GM19025 (cell line): ENCODE measurements around the gene FAM20C.

Experiments
- ATAC-seq: cut with Tn5 transposase; IDR thresholded peaks from one replicate; pipeline ENCODE4 v1.9.1; 2021; ENCODE audit warnings: mild to moderate bottlenecking, low read depth, moderate library complexity; ENCODE audit not compliant: unreplicated experiment

Gene FAM20C

DNA sequence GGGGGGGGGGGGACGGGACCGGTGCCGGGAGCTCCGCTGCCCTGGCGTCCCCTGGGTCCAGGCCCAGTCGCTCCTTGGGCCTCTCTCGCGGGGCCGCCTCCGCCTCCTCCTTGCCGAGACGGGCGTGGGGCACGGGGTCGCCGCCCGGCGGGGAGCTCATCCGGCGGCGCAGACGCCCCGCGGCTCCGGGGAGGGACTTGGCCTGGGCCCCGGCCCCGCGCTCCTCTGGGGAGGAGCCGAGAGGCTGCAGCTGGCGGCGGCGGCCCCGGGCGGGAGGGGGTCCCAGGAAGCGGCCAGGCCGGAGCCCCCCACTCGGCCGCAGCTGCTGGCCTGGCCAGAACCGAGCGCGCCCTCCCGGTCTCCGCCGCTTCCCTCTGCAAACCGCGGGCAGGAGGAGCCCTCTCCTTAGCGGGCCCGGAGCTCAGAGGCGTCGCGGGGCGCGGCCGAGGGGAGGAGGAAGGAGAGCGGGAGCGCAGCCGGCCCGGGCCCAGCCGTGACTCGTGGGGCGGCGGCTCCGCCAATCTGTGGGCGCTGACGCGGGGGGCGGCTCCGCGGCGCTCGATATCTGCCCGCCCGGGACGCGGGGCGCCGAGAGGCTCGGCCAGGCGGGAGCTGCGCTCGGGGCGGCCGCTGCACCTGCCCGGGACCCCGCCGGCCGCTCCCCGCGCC lies at the start of gene FAM20C:
Gene FAM20C (plus strand): TSS at position 591 of the 669 bp plus-strand sequence. CDS start 629 bp downstream, outside the sequence.
- no peak for ATAC-seq

DNA sequence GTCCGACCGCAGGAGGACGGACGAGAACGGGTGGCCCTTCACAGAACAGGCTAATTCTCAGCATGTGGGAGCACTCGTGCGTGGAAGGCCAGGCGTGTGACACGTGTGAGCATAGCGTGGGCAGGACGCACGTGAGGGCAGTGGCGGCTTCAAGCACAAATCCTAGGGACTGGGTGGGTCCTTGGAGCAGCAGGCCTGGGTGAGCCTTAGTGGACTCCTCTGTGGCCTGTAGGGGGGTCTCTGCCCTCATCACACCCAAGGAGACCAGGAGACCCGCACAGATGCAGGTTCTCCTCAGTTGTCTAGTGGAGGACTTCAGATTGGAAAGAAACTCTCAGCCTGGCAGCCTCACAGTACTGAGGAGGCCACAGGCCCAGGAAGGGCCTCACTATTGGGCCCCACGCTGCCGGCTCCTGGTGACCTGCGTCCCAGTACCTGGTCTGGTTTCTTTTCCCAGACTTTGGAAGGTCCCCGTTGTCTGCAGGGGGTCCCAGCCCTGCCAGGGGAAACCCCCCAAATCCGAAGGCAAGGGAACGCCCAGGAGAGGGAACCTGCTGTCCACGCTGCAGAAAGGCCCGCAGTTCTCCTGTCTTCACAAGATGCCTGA lies 49.1 kb upstream of the FAM20C start:
- no peak for ATAC-seq

DNA sequence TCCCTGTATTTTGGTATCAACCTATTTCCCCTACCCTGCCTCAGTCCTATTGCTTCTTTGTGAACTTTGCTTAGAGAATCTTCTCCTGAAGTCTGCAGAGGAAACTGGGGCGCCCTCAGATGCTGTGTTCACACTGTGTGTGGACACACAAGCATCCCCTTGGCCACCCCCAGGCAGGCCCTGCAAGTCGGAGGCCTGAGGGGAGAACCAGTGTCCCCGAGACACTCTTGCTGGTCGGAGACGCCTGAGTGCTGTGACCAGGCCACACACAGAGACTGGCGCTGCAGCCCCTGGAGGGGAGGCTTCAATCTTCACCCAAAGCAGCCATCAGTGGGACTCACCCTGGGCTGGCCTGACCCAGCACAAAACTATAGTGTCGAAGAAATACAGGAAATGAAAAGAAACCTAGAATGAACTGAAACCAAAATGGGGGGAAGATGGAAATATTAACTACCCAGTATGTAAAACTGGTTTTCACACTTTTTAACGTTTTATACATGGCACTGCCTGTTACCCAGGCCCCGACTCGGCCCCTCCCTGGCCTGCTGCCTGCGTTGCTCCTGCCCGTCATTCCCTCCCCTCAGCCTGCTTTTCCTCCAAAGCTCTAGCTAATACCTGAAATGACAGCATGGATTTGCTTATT lies 48.4 kb upstream of the FAM20C start:
- no peak for ATAC-seq

DNA sequence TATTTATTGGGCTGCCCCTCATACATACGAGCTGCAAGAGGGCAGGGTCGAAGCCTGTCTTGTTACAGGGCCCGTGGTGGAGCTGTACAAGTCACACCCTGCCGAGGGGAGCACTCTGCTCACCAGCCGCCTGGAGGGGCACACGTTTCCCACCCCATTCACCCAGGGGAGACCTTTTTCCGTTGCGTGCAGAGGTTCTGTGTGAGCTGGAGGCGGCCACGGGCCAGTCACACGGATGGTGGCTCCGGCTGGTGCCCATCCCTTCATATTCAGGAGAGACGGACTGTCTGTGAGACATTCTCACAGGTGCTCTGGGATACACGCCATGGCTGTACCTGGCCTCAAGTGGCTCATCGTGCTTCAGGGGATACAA lies 47.9 kb upstream of the FAM20C start:
- no peak for ATAC-seq

DNA sequence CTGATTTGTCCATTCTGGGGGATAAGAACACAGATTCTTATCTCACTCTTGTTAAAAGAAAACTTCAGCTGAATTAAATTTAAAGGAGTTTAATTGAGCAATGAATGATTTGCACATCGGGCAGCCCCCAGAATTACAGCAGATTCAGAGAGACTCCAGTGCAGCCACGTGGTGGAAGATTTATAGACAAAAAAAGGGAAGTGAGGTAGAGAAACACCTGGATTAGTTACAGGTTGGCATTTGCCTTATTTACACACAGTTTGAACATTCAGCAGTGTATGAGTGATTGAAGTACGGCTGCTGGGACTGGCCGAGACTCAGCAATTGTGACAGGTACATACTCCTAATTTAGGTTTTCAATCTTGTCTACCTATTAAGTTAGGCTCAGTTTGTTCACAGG lies 46.5 kb upstream of the FAM20C start:
- no peak for ATAC-seq

DNA sequence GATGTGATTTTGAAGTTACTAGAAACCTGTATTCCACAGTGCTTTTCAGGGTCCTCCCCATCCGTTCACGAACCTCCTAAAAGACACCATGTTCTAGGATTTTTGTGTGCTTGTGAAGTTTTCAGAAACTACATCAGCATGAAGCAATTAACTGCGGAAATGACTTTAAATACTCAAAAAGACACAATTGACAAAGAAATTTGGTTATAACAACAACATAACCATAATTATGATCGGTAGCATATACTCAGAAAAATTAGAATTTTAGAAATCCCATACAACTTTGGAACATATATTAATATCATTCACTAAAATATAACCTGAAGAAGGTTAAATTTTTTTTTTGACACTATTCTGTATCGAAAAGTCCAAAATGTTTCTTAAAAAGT lies 43.8 kb upstream of the FAM20C start:
- ATAC-seq = no peak

DNA sequence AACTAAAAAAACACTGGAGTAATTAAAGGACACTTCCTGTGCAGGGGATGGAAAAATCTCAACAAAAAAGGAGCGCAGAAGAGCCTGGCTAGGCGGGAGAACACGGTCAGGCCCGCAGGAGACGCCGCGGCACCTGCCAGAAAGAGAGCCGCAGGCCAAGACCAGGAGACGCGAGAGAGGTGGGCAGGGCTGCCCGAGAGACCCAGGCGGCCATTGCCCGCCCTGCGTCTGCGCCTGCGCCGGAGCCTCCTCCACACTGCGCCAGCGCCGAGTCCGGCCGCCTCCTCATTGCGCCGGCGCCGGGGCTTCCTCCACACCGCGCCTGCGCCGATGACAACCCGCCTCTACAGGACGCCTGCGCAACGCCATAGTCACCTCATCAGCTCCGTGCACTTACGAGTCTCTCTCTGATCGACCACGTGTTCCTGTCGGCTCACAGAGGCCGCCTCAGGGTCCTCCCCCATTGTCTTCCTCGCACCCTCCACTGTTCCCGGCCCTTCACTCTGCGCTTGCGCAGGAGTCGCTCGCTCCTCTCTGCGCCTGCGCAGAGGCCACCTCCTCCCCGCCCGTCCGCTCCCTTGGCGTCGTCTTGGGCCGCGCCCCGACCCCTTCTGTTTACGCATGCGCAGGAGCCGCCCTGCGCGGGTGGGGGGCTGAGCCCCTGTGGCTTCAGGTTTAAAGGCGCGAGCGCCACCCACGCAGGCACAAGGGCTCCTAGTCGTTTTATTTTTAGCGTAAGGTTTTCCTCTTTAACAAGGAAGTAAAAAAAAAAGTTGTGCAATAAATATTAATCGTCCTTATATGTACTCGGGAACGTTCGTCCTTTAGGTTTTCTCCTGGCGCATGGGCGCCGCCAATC lies 43.2 kb upstream of the FAM20C start:
- ATAC-seq = peak; percentile 95

DNA sequence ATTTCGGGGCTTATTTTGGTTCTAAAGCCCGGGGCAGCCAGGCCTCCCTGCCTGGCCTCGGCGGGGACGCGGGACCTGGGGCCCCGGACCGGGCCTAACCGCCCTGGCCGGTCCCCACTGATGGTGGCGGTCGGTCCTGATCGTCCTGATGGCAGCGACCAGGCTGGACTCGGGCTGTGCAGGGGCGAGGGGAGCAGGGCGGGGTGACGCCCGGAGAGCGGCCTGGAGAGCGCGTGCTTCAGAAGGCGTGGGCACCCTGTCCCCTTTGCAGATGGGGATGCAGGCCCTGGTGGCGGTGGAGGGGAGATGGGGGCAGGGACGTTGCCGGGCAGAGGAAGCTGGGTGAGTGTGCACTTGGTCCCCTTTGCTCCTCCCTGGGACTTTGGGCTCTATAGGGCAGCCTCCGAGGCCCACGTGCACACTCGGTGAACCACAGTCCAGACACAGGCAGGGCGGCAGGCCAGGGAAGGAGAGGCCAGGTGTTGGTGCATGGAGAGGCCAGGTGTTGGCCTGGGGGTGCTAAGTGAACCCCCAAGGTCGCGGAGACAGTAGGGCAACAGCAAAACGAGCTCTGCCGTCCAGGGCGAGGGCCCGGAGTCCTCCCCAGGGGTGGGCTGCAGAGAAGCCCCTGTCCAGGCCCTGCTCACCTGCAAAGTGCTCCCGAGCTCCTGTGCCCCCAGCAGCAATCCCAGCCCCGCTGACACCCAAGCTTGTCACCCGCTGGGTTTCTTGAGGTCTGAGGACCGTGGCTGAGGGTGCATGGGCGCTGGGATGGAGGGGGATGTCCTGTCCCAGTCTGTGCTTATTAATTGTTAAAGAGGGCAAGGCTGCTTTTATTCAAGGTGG lies 42.4 kb upstream of the FAM20C start:
- no peak for ATAC-seq

DNA sequence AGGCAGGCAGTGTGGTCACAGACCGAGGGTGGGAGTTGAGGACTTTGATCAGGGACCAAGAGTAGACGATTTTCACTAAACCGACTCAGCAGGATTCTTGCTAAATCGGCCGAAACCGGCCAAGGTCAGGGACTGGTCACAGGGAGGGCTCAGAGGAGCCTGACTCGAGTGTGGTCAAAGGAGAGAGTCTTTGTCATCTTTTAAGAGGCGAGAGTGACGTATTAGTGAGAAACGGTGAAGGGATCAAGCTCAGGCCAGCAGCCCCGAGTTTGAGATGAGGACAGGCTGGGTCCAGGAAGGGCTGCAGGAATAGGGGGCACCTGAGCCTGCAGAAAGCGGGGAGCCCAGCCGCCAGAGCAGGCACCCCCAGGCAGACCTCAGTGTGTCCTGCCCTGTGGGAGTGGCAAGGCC lies 41.6 kb upstream of the FAM20C start:
- ATAC-seq = no peak

DNA sequence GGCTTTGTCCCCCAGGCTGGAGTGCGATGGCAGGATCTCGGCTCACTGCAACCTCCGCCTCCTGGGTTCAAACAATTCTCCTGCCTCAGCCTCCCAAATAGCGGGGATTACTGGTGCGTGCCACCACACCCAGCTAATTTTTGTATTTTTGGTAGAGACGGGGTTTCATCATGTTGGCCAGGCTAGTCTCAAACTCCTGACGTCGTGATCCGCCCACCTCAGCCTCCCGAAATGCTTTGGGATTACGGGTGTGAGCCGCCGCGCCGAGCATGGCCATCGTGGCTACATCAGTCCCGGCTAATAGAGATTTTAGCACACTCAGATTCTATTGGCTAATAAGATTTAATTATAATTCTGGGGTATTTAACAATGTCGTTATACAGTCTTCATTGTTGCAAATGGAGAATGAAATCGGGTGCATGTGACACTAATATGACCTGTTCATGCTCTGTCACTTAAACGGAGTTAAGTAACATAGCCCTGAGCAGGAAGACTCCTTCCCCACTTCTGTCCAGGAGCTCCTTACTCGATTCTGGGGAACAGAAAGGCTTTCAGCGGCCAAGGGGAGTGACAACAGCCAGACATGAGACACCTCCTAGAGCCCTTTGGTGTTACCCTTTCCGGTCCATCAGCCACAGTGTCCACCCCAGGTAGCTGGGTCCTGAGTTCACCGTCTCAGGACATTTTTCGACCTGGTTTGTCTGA lies 40.9 kb upstream of the FAM20C start:
- no peak for ATAC-seq

DNA sequence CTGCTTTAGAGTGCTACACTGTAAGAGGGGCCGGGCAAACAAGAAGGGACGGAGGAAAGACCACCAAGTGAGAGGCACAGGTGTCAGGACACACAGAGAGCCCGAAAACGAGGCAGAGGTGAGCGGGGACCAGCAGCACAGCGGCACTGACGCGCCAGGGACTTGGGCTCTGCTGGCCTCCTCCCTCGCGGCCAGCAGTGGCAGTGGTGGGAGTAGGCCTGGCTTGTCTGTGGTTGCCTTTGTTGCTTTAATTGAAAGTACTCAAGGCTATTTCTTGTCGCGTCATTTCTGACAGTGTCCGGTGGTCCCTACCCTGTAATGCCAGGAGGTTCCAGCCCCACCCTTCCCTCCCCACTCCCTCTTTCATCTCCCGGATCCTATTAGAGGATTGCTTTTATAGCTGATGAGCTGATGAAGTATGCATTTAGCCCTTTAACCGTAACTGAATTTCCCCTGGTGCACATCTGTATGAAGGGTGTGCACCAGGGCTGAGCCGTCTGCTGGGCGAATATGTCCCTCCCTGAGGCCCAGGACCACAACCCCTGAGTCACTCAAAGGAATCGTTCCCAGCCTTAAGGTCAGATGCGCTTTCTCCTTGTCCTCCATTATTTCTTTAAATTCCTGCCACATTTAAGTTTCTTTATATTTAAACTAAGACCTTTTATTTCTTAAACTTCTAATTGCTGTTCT lies 39.5 kb upstream of the FAM20C start:
- ATAC-seq = no peak

DNA sequence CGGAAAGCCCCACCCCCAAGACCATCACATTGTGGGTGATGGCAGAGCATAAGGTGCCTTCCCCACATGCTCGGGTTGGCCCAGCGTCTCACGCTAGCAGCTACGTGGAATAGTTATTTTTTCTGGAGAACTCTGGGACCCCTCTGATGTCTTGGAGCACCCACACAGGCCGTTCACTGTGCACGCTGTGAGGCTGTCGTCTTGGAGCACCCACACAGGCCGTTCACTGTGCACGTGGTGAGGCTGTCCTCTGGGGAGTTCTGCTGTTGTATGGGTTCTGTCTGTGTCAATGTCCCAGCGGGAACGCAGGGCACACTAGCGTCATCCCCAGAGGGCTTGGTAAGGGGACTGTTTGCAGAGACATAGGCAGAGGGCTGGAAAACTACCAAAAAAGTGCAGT lies 38.8 kb upstream of the FAM20C start:
- no peak for ATAC-seq

DNA sequence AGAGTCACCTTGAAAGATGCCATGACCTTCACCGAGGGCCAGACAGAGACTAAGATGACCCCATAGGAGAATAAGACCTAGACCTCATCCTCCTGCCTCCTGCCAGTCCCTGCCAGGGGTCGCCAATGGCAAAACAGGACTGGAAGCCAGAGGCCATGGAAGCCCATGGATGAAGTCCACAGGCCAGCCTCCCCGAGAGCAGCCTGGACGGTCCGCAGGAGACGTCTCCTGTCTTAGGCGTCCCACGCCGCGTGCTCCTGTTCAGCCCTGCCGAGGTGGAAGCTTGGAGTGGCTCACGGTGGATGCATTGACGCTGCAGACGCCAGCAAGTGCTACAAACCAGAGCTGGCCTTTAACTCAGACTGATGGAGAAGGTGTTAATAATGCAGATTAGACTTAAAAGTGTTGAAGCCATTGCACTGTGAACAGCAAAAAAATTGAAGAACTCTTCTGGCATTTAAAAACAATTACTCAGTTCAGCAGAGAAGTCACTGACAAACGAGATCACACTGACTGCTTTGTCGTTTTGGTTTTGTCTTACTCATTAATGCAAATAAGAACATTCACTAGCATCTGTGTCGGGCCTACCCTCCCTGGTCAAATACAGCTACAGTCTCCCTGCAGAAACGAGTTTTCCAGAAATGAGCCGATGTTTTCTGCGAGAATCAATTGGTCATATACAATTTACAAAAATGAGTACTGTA lies 38.1 kb upstream of the FAM20C start:
- no peak for ATAC-seq

DNA sequence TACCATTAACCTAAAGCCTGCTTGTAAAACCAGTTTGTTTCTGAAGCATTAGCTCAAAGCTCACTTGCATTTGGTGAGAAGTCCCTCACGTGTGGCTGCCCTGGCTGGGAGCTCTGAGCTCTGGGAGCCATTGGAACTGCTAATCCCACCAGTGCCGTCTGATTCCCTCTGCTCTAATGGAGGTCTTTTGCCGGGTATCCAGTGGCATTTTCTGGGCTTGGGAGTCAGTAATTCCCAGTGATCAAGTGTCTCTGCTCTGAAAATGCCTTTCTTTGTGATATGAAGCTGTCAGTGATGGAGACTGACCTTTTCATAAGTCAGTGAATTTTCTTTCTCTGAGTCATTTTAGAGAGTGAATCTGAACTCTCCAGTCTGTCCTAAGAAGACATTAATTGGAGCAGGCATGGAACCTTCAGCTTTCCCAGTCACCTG lies 36.9 kb upstream of the FAM20C start:
- ATAC-seq = no peak

DNA sequence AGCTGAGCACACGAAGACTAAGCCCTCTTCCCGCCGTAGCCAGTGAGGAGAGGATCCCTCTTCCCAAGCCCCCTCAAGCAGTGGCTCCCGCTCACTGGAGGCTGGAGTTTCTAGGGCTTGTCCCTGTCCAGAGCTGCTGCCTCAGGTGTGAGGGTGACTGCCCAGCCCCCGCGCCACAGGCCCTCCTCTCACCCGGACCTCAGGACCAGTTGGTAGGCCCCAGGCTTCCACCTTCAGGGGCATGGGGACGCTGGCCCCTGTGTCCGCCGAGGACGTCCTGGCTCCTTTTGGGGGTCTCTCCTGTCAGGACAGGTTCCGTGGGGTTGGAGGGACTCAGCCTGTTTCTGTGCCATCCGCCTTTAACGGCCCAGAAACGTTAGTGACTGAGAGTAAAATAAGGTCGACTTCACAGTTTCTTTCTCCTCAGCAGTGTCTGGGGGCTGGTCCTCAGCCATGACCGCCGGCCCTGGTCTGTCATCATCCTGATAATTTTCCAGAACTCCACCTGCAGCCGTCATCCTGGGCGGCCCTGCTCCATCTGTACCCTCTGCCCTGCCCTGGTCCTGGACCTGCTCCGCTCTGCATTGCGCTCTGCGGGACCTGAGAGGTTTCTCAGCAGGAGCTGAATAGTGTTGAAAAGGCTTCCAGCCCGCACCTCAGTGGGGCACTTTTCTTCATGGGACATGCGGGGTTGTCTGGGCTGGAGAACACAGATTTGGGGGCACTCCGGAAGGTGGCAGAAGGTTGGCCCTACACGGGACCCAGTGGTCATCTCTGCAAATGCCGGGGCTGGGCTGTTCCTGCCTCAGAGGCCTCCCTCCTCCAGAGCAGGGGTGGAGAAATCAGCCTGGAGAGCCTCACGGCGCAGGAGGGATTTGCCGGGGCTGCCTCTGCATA lies 36.0 kb upstream of the FAM20C start:
- ATAC-seq = no peak

DNA sequence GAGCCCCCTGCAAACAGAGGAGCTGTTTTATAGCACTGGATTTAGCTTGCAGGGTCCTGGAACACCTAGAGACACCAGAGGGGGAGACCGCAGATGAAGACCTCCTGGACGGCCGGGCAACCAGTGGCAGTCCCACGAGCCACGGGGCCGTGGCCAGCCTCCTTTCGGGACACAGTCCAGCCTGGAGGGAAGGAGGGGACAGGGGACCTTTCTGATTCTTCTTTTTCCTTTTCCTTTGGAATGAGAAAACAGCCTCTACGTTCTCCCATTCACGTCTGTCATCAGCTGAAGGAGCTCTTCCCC lies 35.4 kb upstream of the FAM20C start:
- no peak for ATAC-seq

DNA sequence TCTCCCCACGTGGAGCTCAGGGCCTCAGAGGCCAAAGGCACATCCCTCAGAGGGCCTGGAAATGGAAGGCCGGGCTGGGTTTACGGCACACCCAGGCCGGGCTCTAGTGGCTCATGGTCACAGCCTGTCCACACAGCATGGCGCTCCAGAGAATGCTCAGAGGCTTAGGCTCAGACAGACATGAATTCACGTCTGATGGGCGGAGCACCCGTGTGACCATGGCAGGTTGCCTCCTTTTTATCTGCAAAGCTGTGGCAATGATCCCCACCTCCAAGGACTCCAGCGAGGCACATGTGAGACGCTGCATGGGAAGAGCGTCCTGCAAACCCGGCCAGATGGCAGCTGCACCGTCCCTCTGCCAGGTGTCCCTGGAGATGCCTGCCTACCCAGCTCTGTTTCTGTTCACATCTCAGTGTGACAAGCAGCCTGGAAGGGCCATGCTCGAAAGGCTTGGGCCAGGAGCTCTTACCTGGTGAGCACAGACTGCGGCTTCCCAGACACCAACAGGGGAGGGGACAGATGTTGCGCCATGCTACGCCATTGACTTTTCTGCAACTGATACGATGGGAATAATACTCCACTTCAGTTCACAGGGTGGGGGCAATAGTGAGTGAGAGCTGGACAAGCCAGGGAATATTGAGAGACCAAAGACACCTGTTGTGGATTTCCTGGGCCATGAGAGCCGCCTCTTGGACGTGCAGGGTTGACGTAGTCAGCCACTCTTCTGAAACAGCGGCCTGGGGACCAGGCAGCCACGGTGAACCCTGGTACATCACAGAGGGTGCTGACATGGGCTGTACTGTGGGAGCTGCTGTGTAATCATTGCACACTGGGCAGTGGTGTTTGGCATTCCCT lies 34.4 kb upstream of the FAM20C start:
- ATAC-seq = no peak
